Stimulated activated naive CD8-positive, alpha-beta T cell treated with anti-CD3 and anti-CD28 coated beads, Interleukin-15, Interleukin-2, amounts not matched to agents 100 ng/mL and 50 ng/mL, for 24 hours (primary cell): ENCODE results near the gene ZNF641.
A peak's percentile ranks its signal among the peaks of the same experiment; 100 is the strongest.

Source experiments
- H3K27ac Mint-ChIP-seq: one replicate; pipeline ENCODE4 v1.8.0; 2021; ENCODE audit warnings: mild to moderate bottlenecking, mixed read lengths
- H3K27me3 Mint-ChIP-seq: one replicate; pipeline ENCODE4 v1.8.0; 2021; ENCODE audit warnings: mixed read lengths
- H3K36me3 Mint-ChIP-seq: one replicate; pipeline ENCODE4 v1.8.0; 2021; ENCODE audit warnings: low read depth, mixed read lengths
- H3K4me1 Mint-ChIP-seq: one replicate; pipeline ENCODE4 v1.8.0; 2021; ENCODE audit warnings: low read depth, mixed read lengths
- H3K4me3 Mint-ChIP-seq: one replicate; pipeline ENCODE4 v1.8.0; 2021; ENCODE audit warnings: mild to moderate bottlenecking, mixed read lengths
- H3K9me3 Mint-ChIP-seq: one replicate; pipeline ENCODE4 v1.8.0; 2021; ENCODE audit warnings: mixed read lengths

Gene ZNF641

GRCh38 chr12:48302161-48302911 is 48.4 kb downstream of the ZNF641 start:
- Mint-ChIP-seq H3K4me1 (no peaks in the 10 kb centered on the region), H3K9me3 (no peaks in the 10 kb centered on the region), H3K27ac (no peak overlapping the region), H3K27me3 (peaks cover 6% of the 10 kb centered on the region), H3K36me3 (no peaks in the 10 kb centered on the region), H3K4me3 (no peak overlapping the region)

GRCh38 chr12:48300774-48301173 is 49.9 kb downstream of the ZNF641 start:
- H3K27ac Mint-ChIP-seq, result no peak overlapping the region
- H3K9me3 Mint-ChIP-seq, result no peaks in the 10 kb centered on the region

GRCh38 chr12:48296586-48297282 is 54.0 kb downstream of the ZNF641 start:
- peak overlapping the region; percentile 72 for H3K4me3 Mint-ChIP-seq
- no peaks in the 10 kb centered on the region for H3K36me3 Mint-ChIP-seq
- H3K27me3 Mint-ChIP-seq, result peaks cover 11% of the 10 kb centered on the region
- no peaks in the 10 kb centered on the region for H3K9me3 Mint-ChIP-seq
- H3K4me1 Mint-ChIP-seq, result peaks cover 11% of the 10 kb centered on the region
- H3K27ac Mint-ChIP-seq, result no peak overlapping the region

More at GRCh38 chr12:48300774-48301173, 49.9 kb downstream of the ZNF641 start:
- Mint-ChIP-seq H3K27me3 (peaks cover 11% of the 10 kb centered on the region), H3K4me3 (no peak overlapping the region), H3K36me3 (no peaks in the 10 kb centered on the region), H3K4me1 (peaks cover 11% of the 10 kb centered on the region)

GRCh38 chr12:48292040-48292439 is 58.7 kb downstream of the ZNF641 start:
- Mint-ChIP-seq H3K27ac (no peak overlapping the region), H3K27me3 (peaks cover 3% of the 10 kb centered on the region), H3K4me3 (no peak overlapping the region)

GRCh38 chr12:48291511-48291910 is 59.2 kb downstream of the ZNF641 start:
- H3K4me3 Mint-ChIP-seq, result no peak overlapping the region
- peaks cover 4% of the 10 kb centered on the region for H3K4me1 Mint-ChIP-seq
- no peaks in the 10 kb centered on the region for H3K36me3 Mint-ChIP-seq
- no peaks in the 10 kb centered on the region for H3K9me3 Mint-ChIP-seq
- no peaks in the 10 kb centered on the region for H3K27me3 Mint-ChIP-seq
- no peak overlapping the region for H3K27ac Mint-ChIP-seq

More at GRCh38 chr12:48292040-48292439, 58.7 kb downstream of the ZNF641 start:
- Mint-ChIP-seq H3K9me3 (no peaks in the 10 kb centered on the region), H3K36me3 (no peaks in the 10 kb centered on the region), H3K4me1 (peaks cover 8% of the 10 kb centered on the region)

GRCh38 chr12:48288387-48289268 is 62.1 kb downstream of the ZNF641 start:
- Mint-ChIP-seq H3K36me3 (no peaks in the 10 kb centered on the region), H3K27ac (no peak overlapping the region), H3K4me1 (peaks cover 12% of the 10 kb centered on the region), H3K9me3 (no peaks in the 10 kb centered on the region), H3K4me3 (no peak overlapping the region), H3K27me3 (no peaks in the 10 kb centered on the region)
